ENCODE measurements around the gene NIPBL.
"Not testable (repeated sequence)": the region's sequence is repeated elsewhere in the genome, so short reads cannot be mapped to it uniquely, and the experiment has no call there.

DNA sequence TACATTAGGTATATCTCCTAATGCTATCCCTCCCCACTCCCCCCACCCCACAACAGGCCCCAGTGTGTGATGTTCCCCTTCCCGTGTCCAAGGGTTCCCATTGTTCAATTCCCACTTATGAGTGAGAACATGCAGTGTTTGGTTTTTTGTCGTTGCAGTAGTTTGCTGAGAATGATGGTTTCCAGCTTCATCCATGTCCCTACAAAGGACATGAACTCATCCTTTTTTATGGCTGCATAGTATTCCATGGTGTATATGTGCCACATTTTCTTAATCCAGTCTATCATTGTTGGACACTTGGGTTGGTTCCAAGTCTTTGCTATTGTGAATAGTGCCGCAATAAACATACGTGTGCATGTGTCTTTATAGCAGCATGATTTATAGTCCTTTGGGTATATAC, 40.0 kb downstream of the NIPBL start:
- TF ChIP-seq POLR2A (IDR thresholded peaks at IDR 0.05): not testable (repeated sequence)
- TF ChIP-seq, protein P1, sequence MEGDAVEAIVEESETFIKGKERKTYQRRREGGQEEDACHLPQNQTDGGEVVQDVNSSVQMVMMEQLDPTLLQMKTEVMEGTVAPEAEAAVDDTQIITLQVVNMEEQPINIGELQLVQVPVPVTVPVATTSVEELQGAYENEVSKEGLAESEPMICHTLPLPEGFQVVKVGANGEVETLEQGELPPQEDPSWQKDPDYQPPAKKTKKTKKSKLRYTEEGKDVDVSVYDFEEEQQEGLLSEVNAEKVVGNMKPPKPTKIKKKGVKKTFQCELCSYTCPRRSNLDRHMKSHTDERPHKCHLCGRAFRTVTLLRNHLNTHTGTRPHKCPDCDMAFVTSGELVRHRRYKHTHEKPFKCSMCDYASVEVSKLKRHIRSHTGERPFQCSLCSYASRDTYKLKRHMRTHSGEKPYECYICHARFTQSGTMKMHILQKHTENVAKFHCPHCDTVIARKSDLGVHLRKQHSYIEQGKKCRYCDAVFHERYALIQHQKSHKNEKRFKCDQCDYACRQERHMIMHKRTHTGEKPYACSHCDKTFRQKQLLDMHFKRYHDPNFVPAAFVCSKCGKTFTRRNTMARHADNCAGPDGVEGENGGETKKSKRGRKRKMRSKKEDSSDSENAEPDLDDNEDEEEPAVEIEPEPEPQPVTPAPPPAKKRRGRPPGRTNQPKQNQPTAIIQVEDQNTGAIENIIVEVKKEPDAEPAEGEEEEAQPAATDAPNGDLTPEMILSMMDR (IDR thresholded peaks at IDR 0.05): not testable (repeated sequence)

All from body of pancreas (tissue), 4 donors.